ENCODE results near the gene EVC2.

DNA sequence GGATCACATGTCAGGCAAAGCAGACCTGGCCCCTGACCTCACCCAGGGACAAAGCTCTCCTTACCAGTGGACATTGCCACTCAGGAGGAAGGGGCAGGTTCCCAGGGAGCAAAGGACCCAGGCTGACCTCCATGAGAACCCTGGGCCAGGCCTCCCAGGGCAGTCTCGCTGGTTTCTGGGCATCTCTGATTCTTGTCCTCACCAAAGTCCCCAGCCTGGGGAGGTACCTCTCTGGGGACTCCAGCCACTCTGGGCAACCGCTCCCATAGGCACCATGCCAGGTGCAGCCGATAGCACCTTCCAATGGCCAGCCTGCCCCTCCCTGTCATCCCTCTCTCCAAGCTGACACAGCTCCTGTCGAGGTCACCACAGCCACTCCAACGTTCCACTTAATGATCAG, 7.9 kb downstream of the EVC2 start:
- TF ChIP-seq TRIM24 (CRISPR knock-in tag; IDR thresholded peaks at IDR 0.05): no peak
- TF ChIP-seq, protein P1, sequence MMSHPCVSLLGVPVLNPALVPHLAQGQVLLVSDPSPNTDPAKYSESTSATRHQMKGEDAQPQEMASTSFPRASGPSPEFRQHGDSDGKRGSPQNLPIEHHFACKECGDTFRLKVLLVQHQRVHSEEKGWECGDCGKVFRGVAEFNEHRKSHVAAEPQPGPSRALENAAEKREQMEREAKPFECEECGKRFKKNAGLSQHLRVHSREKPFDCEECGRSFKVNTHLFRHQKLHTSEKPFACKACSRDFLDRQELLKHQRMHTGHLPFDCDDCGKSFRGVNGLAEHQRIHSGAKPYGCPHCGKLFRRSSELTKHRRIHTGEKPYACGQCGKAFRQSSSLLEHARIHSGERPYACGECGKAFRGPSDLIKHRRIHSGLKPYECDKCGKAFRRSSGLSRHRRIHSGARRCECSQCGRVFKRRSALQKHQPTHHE (CRISPR knock-in tag; IDR thresholded peaks at IDR 0.05; ENCODE audit: borderline replicate concordance): no peak
- TF ChIP-seq EZH2 (conservative IDR thresholded peaks at IDR 0.05; ENCODE audit: low read depth, low read length): no peak
